GM19240 (cell line): ENCODE measurements around the gene NCKAP5.

Experiments used
- DNase-seq: peaks from one replicate; pipeline ENCODE4 v3.0.0; 2011; ENCODE audit warnings: low spot score; ENCODE audit not compliant: insufficient read length

The NCKAP5 gene

GRCh38 chr2:132646540-132647108 is 921.6 kb downstream of the NCKAP5 start:
- no peak for DNase-seq

DNA sequence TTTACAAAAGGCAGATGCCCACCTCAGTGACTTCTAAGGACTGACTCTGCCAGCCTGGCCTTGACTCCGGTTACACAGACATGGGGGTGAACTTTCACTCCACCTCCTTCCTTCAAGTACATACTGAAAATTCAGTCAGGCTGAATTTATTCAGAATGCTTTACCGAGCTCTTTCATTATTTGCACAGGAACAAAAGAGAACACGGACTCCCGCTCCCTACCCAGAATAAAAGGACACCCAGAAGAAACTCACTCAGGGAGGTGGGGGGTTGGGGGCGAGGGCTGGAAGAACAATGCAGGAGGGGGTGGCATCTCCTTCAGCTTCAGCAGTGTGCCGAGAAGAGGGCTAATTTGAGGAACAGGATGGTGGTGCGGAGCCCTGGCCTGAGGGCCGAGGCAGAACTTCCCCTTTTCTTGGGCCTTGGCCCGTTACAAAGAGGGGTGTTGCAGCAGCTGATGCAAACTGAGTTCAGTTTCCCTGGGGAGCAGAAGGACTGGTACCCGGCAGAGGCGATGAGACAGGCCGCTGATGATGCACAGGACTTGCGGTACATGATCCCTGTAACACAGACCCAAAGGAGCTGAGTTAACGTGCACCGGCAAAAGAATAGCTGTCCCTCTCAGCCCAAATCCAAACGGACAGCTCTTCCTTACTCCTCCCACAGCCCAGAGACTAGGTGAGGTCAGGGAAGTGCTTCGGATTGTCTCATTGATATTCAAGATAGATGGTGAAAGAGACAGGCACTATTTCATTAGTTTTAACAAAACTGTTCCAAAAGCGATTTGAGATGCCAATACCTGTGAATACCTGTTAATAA is 922.3 kb downstream of the NCKAP5 start:
- DNase-seq, result no peak

- no peak for DNase-seq
These were observed 923.1 kb downstream of the NCKAP5 start for GRCh38 chr2:132645176-132645575.

DNA sequence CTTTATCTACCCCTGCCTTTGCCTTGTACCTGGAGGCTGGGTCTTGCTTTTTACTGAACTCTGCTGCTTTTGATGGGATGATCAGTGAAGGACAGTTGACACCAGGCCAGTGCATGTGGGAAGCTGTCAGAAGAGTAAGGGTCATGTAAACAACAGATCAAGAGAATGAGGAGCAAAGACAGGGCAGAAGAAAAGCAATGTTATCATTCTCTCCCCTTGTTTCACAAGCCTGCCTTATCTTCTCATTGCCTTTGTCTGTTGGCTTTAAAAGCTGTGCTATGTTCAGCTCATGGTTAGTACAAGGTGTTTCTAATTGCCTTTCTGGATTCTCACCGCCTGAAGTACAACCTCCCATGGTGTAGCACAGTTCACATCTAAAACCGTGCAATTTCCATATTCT is 925.8 kb downstream of the NCKAP5 start:
- no peak for DNase-seq

DNA sequence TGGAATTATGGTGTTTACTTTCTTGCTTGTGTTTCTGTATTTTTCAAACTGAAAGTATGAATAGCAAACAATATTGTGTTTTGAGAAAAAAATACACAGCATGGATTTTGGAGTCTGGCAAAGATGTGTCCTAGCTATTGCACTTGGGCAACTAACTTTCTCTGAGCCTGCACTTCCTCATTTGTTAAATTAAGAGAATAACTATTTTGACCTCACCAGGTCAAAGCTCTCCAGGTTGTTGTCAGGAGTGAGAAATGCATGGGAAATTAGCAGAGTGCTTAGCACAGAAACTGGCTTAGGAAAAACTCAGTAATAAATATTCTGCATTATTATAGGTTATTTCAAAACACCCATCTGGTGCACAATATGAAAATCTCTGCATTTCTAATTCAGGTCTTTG is 926.4 kb downstream of the NCKAP5 start:
- DNase-seq, result no peak

GRCh38 chr2:132640116-132640515 is 928.1 kb downstream of the NCKAP5 start:
- DNase-seq, result no peak

DNA sequence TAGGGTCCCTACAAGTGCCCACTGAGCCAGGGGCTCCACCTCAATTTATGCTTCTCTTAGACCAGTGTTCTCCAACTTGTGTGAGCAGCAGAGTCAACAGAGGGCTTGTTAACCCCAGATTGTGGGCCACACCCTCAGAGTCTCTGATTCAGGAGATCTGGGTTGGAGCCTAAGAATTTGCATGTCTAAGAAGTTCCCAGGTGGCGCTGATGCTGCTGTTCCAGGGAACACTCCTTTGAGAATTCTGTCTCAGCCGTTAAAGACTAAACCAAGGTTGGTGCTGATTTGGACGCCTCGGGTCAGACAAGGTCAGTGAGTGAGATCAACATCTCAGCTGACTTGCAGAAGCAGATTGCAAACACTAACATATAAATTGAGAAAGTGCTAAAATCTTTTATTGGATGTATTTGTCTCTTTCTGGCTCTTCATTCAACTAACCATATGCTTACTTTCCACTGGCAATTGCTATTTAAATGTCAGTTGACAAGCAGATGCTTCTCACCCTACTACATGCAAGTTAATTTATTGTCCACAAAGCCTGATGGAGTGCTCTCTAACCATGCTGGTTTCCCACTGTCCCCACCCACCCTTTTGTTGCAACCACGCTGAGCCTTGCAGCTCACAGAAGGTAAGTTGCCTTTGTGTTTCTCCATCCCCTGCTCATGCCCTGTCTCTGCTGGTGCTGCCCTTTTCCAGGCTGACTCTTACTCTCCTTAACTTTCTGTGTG is 929.8 kb downstream of the NCKAP5 start:
- no peak for DNase-seq

GRCh38 chr2:132636346-132636745 is 931.9 kb downstream of the NCKAP5 start:
- DNase-seq, result no peak

DNA sequence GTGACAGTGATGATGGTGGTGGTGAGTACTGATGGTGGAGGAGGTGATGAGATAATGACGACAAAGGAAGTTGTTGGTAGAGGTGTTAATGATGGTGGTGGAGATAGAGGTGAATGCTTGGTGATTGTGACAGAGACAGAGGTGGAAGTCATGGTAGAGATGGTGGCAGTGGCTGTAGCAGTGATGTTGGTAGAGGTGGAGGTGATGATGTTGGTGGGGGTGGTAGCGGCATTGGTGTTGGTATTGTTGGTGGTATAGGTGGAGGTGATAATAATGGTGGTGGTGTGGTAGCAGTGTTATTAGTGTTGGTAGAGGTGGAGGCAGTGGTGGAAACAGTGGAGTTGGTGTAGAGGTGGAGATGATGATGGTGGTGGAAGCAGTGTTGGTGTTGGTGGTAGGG is 934.6 kb downstream of the NCKAP5 start:
- DNase-seq, result no peak

DNA sequence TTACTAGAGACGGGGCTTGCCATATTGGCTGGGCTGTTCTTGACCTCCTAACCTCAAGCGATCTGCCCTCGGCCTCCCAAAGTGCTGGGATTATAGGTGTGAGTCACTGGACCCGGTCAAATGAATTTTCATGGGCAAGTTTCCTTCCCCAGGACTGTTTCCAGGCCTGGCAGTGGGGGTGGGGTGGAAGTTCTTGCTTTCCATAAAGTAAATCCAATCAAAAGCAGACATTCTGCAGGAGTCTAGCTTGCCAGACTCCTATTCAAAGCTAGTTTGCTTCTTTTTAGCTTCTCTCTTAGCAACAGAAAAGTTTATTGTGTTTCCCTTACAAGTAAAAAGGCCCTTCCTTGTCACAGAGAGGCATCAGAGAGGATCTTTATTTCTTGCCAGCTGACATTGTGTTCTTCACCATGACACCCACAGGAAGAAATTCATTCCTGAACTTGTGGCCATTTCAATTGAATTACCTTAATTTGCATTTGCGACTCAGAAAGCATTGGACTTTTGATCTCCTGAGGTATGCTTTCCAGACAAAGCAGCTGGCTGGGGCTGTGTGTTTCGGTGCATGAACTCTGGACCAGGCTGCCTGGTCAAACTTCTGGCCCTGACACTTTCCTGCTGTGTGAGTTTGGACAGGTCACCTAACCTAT is 936.1 kb downstream of the NCKAP5 start:
- no peak for DNase-seq

DNA sequence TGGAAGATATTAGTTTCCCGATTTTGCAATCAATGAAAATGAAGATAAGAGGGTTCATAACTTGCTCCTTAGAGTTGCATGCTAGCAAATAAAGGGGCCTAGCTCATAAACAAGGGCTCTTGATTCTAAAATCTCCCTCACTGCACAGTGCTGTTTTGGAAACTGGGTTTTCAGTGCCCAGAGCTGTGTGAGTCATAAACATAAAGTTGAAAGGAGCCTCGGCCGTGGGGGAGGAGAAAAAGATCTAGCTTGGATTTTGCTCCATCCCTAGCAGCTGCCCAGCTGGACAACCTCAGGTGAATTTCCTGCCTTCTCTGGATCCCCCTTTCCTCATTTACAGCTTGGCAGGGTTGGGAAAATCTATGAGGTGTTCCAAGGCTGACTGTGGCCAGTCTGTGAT is 940.7 kb downstream of the NCKAP5 start:
- no peak for DNase-seq

DNA sequence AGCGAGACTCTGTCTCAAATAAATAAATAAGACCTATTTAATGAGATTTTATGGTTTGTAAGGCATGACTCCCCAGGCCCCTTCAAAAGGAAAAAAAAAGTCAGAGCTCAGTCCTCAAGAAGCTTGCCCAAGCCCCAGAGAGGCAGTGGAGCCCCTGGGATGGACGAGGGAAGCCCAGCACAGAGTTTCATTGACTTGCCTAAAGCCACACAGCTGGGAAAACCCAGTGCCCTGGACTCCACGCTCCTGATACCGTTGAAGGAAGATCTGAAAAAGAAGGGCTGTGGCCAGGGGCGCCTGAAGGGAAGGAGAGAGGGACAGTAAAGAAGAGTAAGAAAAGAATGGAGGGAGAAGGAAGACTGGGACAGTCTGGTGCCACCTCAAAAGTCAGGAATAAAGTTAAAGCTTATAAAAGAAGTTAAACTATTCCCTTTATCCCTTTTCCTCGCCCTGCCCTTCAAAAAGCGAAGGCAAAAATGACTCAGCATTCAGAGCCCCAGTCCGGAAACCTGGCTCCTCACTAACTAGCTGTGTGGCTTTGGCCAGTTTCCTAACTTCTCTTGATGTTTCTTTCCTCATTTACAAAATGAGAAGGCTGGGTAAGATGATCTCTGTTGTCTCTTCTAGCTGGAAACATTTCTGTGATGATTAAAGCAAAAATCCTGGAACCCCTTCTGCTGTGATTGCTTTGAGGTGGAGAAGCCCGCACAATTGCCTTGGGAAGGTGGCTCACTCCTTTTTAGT is 945.0 kb downstream of the NCKAP5 start:
- no peak for DNase-seq
